Chondrocyte (in vitro differentiated cells): ENCODE results near the gene MGARP. TPM values are rescaled to one million over a fixed set of nuclear protein-coding genes. Genes with fewer than 3 reads are reported as not detected.
A peak's percentile ranks its signal among the peaks of the same experiment; 100 is the strongest.
"Not testable (repeated sequence)": the region's sequence is repeated elsewhere in the genome, so short reads cannot be mapped to it uniquely, and the experiment has no call there.

Source experiments
- DNase-seq: peaks from one replicate; pipeline ENCODE4 v3.0.0; 2021; ENCODE audit warnings: mixed read lengths, low spot score
- H3K27ac Mint-ChIP-seq: one replicate; pipeline ENCODE4 v1.8.0; 2021; ENCODE audit warnings: mild to moderate bottlenecking, moderate library complexity, mixed read lengths; ENCODE audit not compliant: unreplicated experiment
- H3K27me3 Mint-ChIP-seq: 2 replicates; pipeline ENCODE4 v1.8.0; 2021; ENCODE audit warnings: low read depth, mixed read lengths
- H3K36me3 Mint-ChIP-seq: 2 replicates; pipeline ENCODE4 v1.8.0; 2021; ENCODE audit warnings: low read depth, mixed read lengths
- H3K4me1 Mint-ChIP-seq: 2 replicates; pipeline ENCODE4 v1.8.0; 2021; ENCODE audit warnings: low read depth, mild to moderate bottlenecking, mixed read lengths
- H3K4me3 Mint-ChIP-seq: one replicate; pipeline ENCODE4 v1.8.0; 2021; ENCODE audit warnings: mild to moderate bottlenecking, moderate library complexity, mixed read lengths; ENCODE audit not compliant: unreplicated experiment
- H3K9me3 Mint-ChIP-seq: 2 replicates; pipeline ENCODE4 v1.8.0; 2021; ENCODE audit warnings: low read depth, mixed read lengths
- CTCF ChIP-seq: fragments of 200-600 bp; sonication (generic); IDR thresholded peaks from 2 replicates; pipeline ENCODE4 v1.5.0; 2021; ENCODE audit warnings: antibody characterized with exemption, mild to moderate bottlenecking, moderate library complexity
- long read RNA-seq: library from polyadenylated mRNA; stranded (forward); transcript quantifications from one replicate; pipeline ENCODE4 v2.0.0, GENCODE V29; 2021
- total RNA-seq: library from RNA; stranded (reverse); gene quantifications from 3 replicates; pipeline ENCODE4 v1.2.1, GENCODE V29; 2021

Gene MGARP
- 2.6 to 3.5 TPM (median 3.4 TPM) in 3 replicates for total RNA-seq
- long read RNA-seq, transcript MGARP-201 (4 exons, 1,339 nt) = major isoform, 7 of 7 reads
- long read RNA-seq, partial matches to known transcripts = 0 of 7 reads
- long read RNA-seq, other reads (novel, unspliced or antisense) = 0 of 7 reads

GRCh38 chr4:139279760-139280620, at the start of gene MGARP:
Gene MGARP (minus strand): TSS chr4:139280225. CDS start chr4:139280158, 67 bp downstream.
- H3K27me3 Mint-ChIP-seq = peaks cover 2% of the 10 kb centered on the region
- H3K36me3 Mint-ChIP-seq = peaks cover 2% of the 10 kb centered on the region
- peaks cover 34% of the 10 kb centered on the region for H3K4me1 Mint-ChIP-seq
- TF ChIP-seq CTCF = peak; percentile 19
- no peaks in the 10 kb centered on the region for H3K9me3 Mint-ChIP-seq
- DNase-seq = no peak
- H3K27ac Mint-ChIP-seq = no peak within 1 kb of the TSS
- peak within 1 kb of the TSS; percentile 79 for H3K4me3 Mint-ChIP-seq

- peaks cover 9% of the 10 kb centered on the region for H3K36me3 Mint-ChIP-seq
- no peak overlapping the region for H3K27ac Mint-ChIP-seq
- TF ChIP-seq CTCF = no peak
- H3K9me3 Mint-ChIP-seq = peaks cover 5% of the 10 kb centered on the region
- no peaks in the 10 kb centered on the region for H3K27me3 Mint-ChIP-seq
- H3K4me1 Mint-ChIP-seq = peaks cover 24% of the 10 kb centered on the region
- H3K4me3 Mint-ChIP-seq = no peak overlapping the region
- no peak for DNase-seq
These were observed 49.7 kb upstream of the MGARP start for GRCh38 chr4:139329665-139330200.

GRCh38 chr4:139324620-139325019, 44.6 kb upstream of the MGARP start:
- Mint-ChIP-seq H3K27me3 (no peaks in the 10 kb centered on the region), H3K27ac (peak overlapping the region; percentile 86), H3K4me3 (no peak overlapping the region), H3K9me3 (peaks cover 3% of the 10 kb centered on the region), H3K4me1 (peaks cover 43% of the 10 kb centered on the region), H3K36me3 (peaks cover 3% of the 10 kb centered on the region)
- TF ChIP-seq CTCF = no peak
- DNase-seq = no peak

GRCh38 chr4:139322541-139322940, 42.5 kb upstream of the MGARP start:
- not testable (repeated sequence) for H3K9me3 Mint-ChIP-seq, DNase-seq, H3K27ac Mint-ChIP-seq, H3K4me3 Mint-ChIP-seq, H3K36me3 Mint-ChIP-seq, H3K27me3 Mint-ChIP-seq
- H3K4me1 Mint-ChIP-seq = peaks cover 44% of the 10 kb centered on the region

GRCh38 chr4:139322070-139322469, 42.0 kb upstream of the MGARP start:
- H3K27ac Mint-ChIP-seq, H3K36me3 Mint-ChIP-seq: not testable (repeated sequence)
- H3K4me1 Mint-ChIP-seq = peaks cover 45% of the 10 kb centered on the region

GRCh38 chr4:139319571-139319970, 39.5 kb upstream of the MGARP start:
- peaks cover 48% of the 10 kb centered on the region for H3K4me1 Mint-ChIP-seq

More at GRCh38 chr4:139322070-139322469, 42.0 kb upstream of the MGARP start:
- not testable (repeated sequence) for H3K4me3 Mint-ChIP-seq, DNase-seq, H3K27me3 Mint-ChIP-seq, H3K9me3 Mint-ChIP-seq

More at GRCh38 chr4:139319571-139319970, 39.5 kb upstream of the MGARP start:
- no peak overlapping the region for H3K4me3 Mint-ChIP-seq
- H3K27ac Mint-ChIP-seq = no peak overlapping the region
- H3K9me3 Mint-ChIP-seq = peaks cover 2% of the 10 kb centered on the region
- no peaks in the 10 kb centered on the region for H3K27me3 Mint-ChIP-seq
- no peak for DNase-seq
- H3K36me3 Mint-ChIP-seq = peaks cover 2% of the 10 kb centered on the region
- TF ChIP-seq CTCF = no peak
